ENCODE data around the gene MPPED1. TPM values are rescaled to one million over a fixed set of nuclear protein-coding genes. Genes with fewer than 3 reads are reported as not detected.

The MPPED1 gene
- total RNA-seq, 1 experiment from 2014 or later = 0.28 TPM

DNA sequence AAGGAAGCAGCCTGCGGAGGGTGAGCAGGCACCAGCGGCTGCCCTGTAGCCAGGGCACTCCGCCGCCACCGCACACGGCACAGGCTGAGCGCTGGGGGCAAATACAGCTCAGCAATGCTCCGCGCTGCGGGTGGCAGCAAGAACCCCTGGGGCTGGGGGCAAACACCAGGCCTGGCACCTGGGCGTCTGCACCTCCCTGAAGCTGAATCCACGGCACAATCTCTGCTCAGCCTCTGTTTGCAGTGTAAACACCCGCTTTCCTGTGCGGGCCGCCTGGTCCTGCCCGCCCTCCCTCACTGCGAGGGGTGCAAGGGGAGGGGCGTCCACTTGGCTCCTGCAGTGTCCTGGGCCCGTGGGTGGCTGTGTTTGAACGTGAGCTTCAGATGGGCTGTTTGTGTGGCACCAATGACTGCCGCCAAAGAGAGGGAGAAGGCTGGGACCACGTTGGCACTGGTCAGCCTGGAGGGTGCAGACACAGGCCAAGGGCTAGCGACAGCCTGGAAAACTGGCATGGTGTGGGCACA, 14.8 kb upstream of the MPPED1 start:
- WGBS (ENCODE audit: extremely low coverage, insufficient read length, low lambda C conversion rate) = no CpG with 5 or more reads among the region's 23 CpGs
- TF ChIP-seq, protein P1, sequence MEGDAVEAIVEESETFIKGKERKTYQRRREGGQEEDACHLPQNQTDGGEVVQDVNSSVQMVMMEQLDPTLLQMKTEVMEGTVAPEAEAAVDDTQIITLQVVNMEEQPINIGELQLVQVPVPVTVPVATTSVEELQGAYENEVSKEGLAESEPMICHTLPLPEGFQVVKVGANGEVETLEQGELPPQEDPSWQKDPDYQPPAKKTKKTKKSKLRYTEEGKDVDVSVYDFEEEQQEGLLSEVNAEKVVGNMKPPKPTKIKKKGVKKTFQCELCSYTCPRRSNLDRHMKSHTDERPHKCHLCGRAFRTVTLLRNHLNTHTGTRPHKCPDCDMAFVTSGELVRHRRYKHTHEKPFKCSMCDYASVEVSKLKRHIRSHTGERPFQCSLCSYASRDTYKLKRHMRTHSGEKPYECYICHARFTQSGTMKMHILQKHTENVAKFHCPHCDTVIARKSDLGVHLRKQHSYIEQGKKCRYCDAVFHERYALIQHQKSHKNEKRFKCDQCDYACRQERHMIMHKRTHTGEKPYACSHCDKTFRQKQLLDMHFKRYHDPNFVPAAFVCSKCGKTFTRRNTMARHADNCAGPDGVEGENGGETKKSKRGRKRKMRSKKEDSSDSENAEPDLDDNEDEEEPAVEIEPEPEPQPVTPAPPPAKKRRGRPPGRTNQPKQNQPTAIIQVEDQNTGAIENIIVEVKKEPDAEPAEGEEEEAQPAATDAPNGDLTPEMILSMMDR (conservative IDR thresholded peaks at IDR 0.05) = no peak

More for the DNA sequence above, 14.8 kb upstream of the MPPED1 start:
- H3K27ac ChIP-seq (ENCODE audit: insufficient read length, low read depth, low read length) = no peak overlapping the region
- H2BK120ac ChIP-seq (ENCODE audit: low read depth, low read length, poor library complexity, severe bottlenecking) = no peak overlapping the region
- Mint-ChIP-seq H3K9me3 (peaks cover 0 to 6% of the 10 kb centered on the region in 2 experiments; a peak in 2 of 5 replicates), H3K4me3 (no peak overlapping the region), H3K27ac (no peak overlapping the region; a peak in 1 of 7 replicates), H3K27me3 (ENCODE audit: low read depth) (peaks cover 14% of the 10 kb centered on the region), H3K4me1 (peaks cover 8 to 27% of the 10 kb centered on the region in 2 experiments), H3K36me3 (ENCODE audit: insufficient read depth in 1 of 3, low read depth in 3 of 3) (peaks cover 0 to 4% (median 0%) of the 10 kb centered on the region in 3 experiments; a peak in 1 of 7 replicates)
- H3K23ac ChIP-seq (ENCODE audit: insufficient read length, low read depth, low read length) = no peak overlapping the region
- H2BK15ac ChIP-seq (ENCODE audit: low read depth, low read length) = no peak overlapping the region
- no peaks in the 10 kb centered on the region for H3K79me1 ChIP-seq (ENCODE audit: insufficient read depth, low read depth, low read length, poor library complexity, severe bottlenecking)
- peaks cover 3% of the 10 kb centered on the region for H3K23me2 ChIP-seq (ENCODE audit: insufficient read length, low read depth, low read length, poor library complexity, severe bottlenecking)
- H3K9me3 ChIP-seq (ENCODE audit: control insufficient read depth, low read depth, low read length) = no peaks in the 10 kb centered on the region
- H2BK20ac ChIP-seq (ENCODE audit: low read depth, low read length, poor library complexity, severe bottlenecking) = no peak overlapping the region
- no peaks in the 10 kb centered on the region for H4K20me1 ChIP-seq (ENCODE audit: control insufficient read depth, insufficient read depth, insufficient read length)
- H3K4me1 ChIP-seq (ENCODE audit: insufficient read depth, low read length) = no peaks in the 10 kb centered on the region
- H3K27me3 ChIP-seq (ENCODE audit: insufficient read depth, low read length) = no peaks in the 10 kb centered on the region
- no peak overlapping the region for H2AFZ ChIP-seq (ENCODE audit: low read length)
- no peaks in the 10 kb centered on the region for H3K79me2 ChIP-seq (ENCODE audit: insufficient read depth, low read length)
- H4K91ac ChIP-seq (ENCODE audit: insufficient read length, low read depth, low read length) = no peak overlapping the region
- no peak overlapping the region for H3K56ac ChIP-seq (ENCODE audit: insufficient read length, low read depth, low read length)
- H2BK12ac ChIP-seq (ENCODE audit: insufficient read length, low read depth, low read length) = no peak overlapping the region
- H3K14ac ChIP-seq (ENCODE audit: insufficient read depth, low read length) = peak overlapping the region; percentile 41; the same call in 1 of the 2 replicates
- no peak overlapping the region for H3K4me2 ChIP-seq (ENCODE audit: insufficient read depth, insufficient read length, low read length)
- no peak for DNase-seq
- H3K18ac ChIP-seq (ENCODE audit: insufficient read length, low read depth, low read length) = no peak overlapping the region
- no peak overlapping the region for H3K9ac ChIP-seq (ENCODE audit: extremely low read depth, insufficient read length, low read length)
- no peak overlapping the region for H3K4ac ChIP-seq (ENCODE audit: low read depth, low read length)
- H4K5ac ChIP-seq (ENCODE audit: insufficient read length, low read depth, low read length) = no peak overlapping the region
- H2BK5ac ChIP-seq (ENCODE audit: insufficient read length, low read length) = no peak overlapping the region
- no peak overlapping the region for H3T11ph ChIP-seq (ENCODE audit: low read length)
- H4K8ac ChIP-seq (replicated peaks; ENCODE audit: insufficient read length, low read depth, low read length) = no peak overlapping the region
- H2AK5ac ChIP-seq (ENCODE audit: insufficient read length, low read length) = no peak overlapping the region

All from H9 (cell line).